HEK293 (cell line): ENCODE measurements around the gene AKR7A2.

Experiments used
- CTCF ChIA-PET: fragments of 350-600 bp; formaldehyde crosslinking; extraction: SDS; loops from one replicate; lab custom pipeline; 2021; ENCODE audit warnings: antibody characterized with exemption; lab: Yijun Ruan, JAX
- POLR2A ChIA-PET: fragments of 300-600 bp; formaldehyde crosslinking; extraction: SDS; loops from one replicate; lab custom pipeline; 2020; ENCODE audit warnings: antibody characterized with exemption, inconsistent platforms; lab: Yijun Ruan, JAX
- H3K27ac ChIP-seq: fragments of 200-500 bp; sonication (Bioruptor generic); 2 replicates; pipeline ENCODE4 v1.5.1; 2014; ENCODE audit warnings: low read depth, low read length, control low read depth, inconsistent platforms; ENCODE audit errors: extremely low read depth
- H3K36me3 ChIP-seq, 2 experiments: fragments of 200-500 bp in 1 of 2; sonication (Bioruptor generic) in 1 of 2; 1 replicate in 1 of 2; 2 replicates in 1 of 2; pipeline ENCODE4 v1.5.1; 2014 to 2017; ENCODE audit warnings: inconsistent platforms in 2 of 2, low read length in 2 of 2; ENCODE audit not compliant: control insufficient read depth in 2 of 2, insufficient read depth in 1 of 2
- H3K4me1 ChIP-seq: fragments of 200-500 bp; sonication (Bioruptor generic); 2 replicates; pipeline ENCODE4 v1.5.1; 2014; ENCODE audit warnings: mild to moderate bottlenecking, low read length, inconsistent platforms; ENCODE audit not compliant: control insufficient read depth, insufficient read depth
- H3K4me3 ChIP-seq: 2 replicates; pipeline ENCODE4 v1.5.1; 2011; ENCODE audit warnings: low read depth, mild to moderate bottlenecking, control low read depth, low read length, moderate library complexity
- H3K9me3 ChIP-seq: fragments of 200-500 bp; sonication (Bioruptor generic); 2 replicates; pipeline ENCODE4 v1.5.1; 2014; ENCODE audit warnings: low read depth, low read length, inconsistent platforms; ENCODE audit not compliant: control insufficient read depth, insufficient read depth
- INSM2 ChIP-seq: fragments of 450-650 bp; formaldehyde crosslinking; IDR thresholded peaks from 2 replicates; pipeline ENCODE4 v1.5.1; 2016; ENCODE audit warnings: missing biosample characterization, missing genetic modification characterization
- KLF16 ChIP-seq: fragments of 450-650 bp; formaldehyde crosslinking; IDR thresholded peaks from 2 replicates; pipeline ENCODE4 v1.5.1; 2017; ENCODE audit warnings: missing biosample characterization, missing genetic modification characterization
- KLF9 ChIP-seq: fragments of 450-650 bp; formaldehyde crosslinking; IDR thresholded peaks from 2 replicates; pipeline ENCODE4 v1.5.1; 2016; ENCODE audit warnings: missing biosample characterization, missing genetic modification characterization, low read depth
- RBAK ChIP-seq: fragments of 450-650 bp; formaldehyde crosslinking; IDR thresholded peaks from 2 replicates; pipeline ENCODE4 v1.5.1; 2016; ENCODE audit warnings: missing biosample characterization, missing genetic modification characterization
- ZNF121 ChIP-seq: fragments of 450-650 bp; formaldehyde crosslinking; IDR thresholded peaks from 2 replicates; pipeline ENCODE4 v1.5.1; 2016; ENCODE audit warnings: missing biosample characterization, missing genetic modification characterization
- ZNF132 ChIP-seq: fragments of 450-650 bp; formaldehyde crosslinking; IDR thresholded peaks from 2 replicates; pipeline ENCODE4 v1.5.1; 2017; ENCODE audit warnings: missing biosample characterization, missing genetic modification characterization, borderline replicate concordance
- ZNF146 ChIP-seq: fragments of 450-650 bp; formaldehyde crosslinking; IDR thresholded peaks from 2 replicates; pipeline ENCODE4 v1.5.1; 2016; ENCODE audit warnings: missing biosample characterization, missing genetic modification characterization
- ZNF148 ChIP-seq: fragments of 450-650 bp; formaldehyde crosslinking; IDR thresholded peaks from 2 replicates; pipeline ENCODE4 v1.5.0; 2017; ENCODE audit warnings: missing biosample characterization, missing genetic modification characterization, borderline replicate concordance
- ZNF16 ChIP-seq: fragments of 450-650 bp; formaldehyde crosslinking; IDR thresholded peaks from 2 replicates; pipeline ENCODE4 v1.5.1; 2016; ENCODE audit warnings: low read depth, missing biosample characterization, missing genetic modification characterization
- ZNF324 ChIP-seq: fragments of 450-650 bp; formaldehyde crosslinking; IDR thresholded peaks from 2 replicates; pipeline ENCODE4 v1.5.1; 2016; ENCODE audit warnings: missing biosample characterization, missing genetic modification characterization
- ZNF398 ChIP-seq: fragments of 450-650 bp; formaldehyde crosslinking; IDR thresholded peaks from 2 replicates; pipeline ENCODE4 v1.5.1; 2017; ENCODE audit warnings: missing biosample characterization, missing genetic modification characterization
- ZNF426 ChIP-seq: fragments of 450-650 bp; formaldehyde crosslinking; IDR thresholded peaks from 2 replicates; pipeline ENCODE4 v1.5.1; 2017; ENCODE audit warnings: missing biosample characterization, missing genetic modification characterization, mild to moderate bottlenecking, inconsistent platforms, moderate library complexity
- ZNF555 ChIP-seq: fragments of 450-650 bp; formaldehyde crosslinking; conservative IDR thresholded peaks from 2 replicates; pipeline ENCODE4 v1.5.1; 2017; ENCODE audit warnings: missing biosample characterization, mild to moderate bottlenecking, missing genetic modification characterization, inconsistent platforms
- ZNF580 ChIP-seq: fragments of 450-650 bp; formaldehyde crosslinking; IDR thresholded peaks from 2 replicates; pipeline ENCODE4 v1.5.1; 2016; ENCODE audit warnings: missing biosample characterization, missing genetic modification characterization
- ZNF626 ChIP-seq: fragments of 450-650 bp; sonication (Bioruptor Pico); formaldehyde crosslinking; IDR thresholded peaks from 2 replicates; pipeline ENCODE4 v1.5.1; 2018; ENCODE audit warnings: missing biosample characterization, missing genetic modification characterization, inconsistent platforms

AKR7A2 gene

GRCh38 chr1:19351873-19352272, 39.9 kb upstream of the AKR7A2 start (continued):
- TF ChIP-seq ZNF398 (tag by site-specific recombination) (no peak), INSM2 (no peak), KLF9 (tag by site-specific recombination) (no peak), ZNF132 (no peak)

- TF ChIP-seq ZNF324 (no peak), ZNF121 (tag by site-specific recombination) (peak; percentile 75), KLF16 (tag by site-specific recombination) (no peak)
- CTCF ChIA-PET, result no interaction called here
- POLR2A ChIA-PET, result no interaction called here
Measured at GRCh38 chr1:19350566-19350965, 38.6 kb upstream of the AKR7A2 start.

GRCh38 chr1:19349999-19350398, 38.1 kb upstream of the AKR7A2 start:
- Histone ChIP-seq H3K9me3 (no peaks in the 10 kb centered on the region), H3K4me3 (no peak overlapping the region), H3K4me1 (no peaks in the 10 kb centered on the region), H3K27ac (no peak overlapping the region), H3K36me3 (peaks cover 0 to 82% of the 10 kb centered on the region in 2 experiments; a peak in 2 of 3 replicates)
- no peak for TF ChIP-seq ZNF626 (tag by site-specific recombination)
- no peak for TF ChIP-seq ZNF426 (tag by site-specific recombination)
- TF ChIP-seq ZNF580 (tag by site-specific recombination), result no peak
- no peak for TF ChIP-seq ZNF555
- TF ChIP-seq ZNF16, result no peak
- TF ChIP-seq ZNF148 (tag by site-specific recombination), result no peak
- no peak for TF ChIP-seq RBAK (tag by site-specific recombination)
- no peak for TF ChIP-seq ZNF146 (tag by site-specific recombination)
- CTCF ChIA-PET, result interaction anchor here (1.1 kb wide), 1 partner anchor 9 kb away, joined by 3 read pairs; no protein-coding TSS in a partner anchor
- POLR2A ChIA-PET, result no interaction called here

More at GRCh38 chr1:19350566-19350965, 38.6 kb upstream of the AKR7A2 start:
- peaks cover 0 to 80% of the 10 kb centered on the region in 2 experiments; a peak in 2 of 3 replicates for H3K36me3 ChIP-seq
- no peaks in the 10 kb centered on the region for H3K9me3 ChIP-seq
- H3K4me1 ChIP-seq, result no peaks in the 10 kb centered on the region
- no peak overlapping the region for H3K27ac ChIP-seq
- no peak overlapping the region for H3K4me3 ChIP-seq
